Lung (tissue), 12 donors: ENCODE results near the gene TRMT1L. TPM values are rescaled to one million over a fixed set of nuclear protein-coding genes. Genes with fewer than 3 reads are reported as not detected.
A peak's percentile ranks its signal among the peaks of the same experiment; 100 is the strongest.

ENCODE experiments used
- ATAC-seq: fragments of 200-7000 bp; cut with Tn5 transposase; one replicate; pipeline ENCODE4 v1.9.1; 2020; ENCODE audit warnings: moderate number of reproducible peaks; ENCODE audit not compliant: insufficient read depth, low FRiP score
- DNase-seq, 3 donors: peaks; one replicate each; pipeline ENCODE4 v3.0.0-alpha.2; 2013 to 2017
- H3K27ac ChIP-seq, 2 donors: one replicate each; pipeline ENCODE4 v1.5.1; 2013; ENCODE audit warnings: mild to moderate bottlenecking in 2 of 2, moderate library complexity in 2 of 2, control low read depth in 1 of 2, inconsistent platforms in 1 of 2, low read depth in 1 of 2, low read length in 1 of 2
- H3K27me3 ChIP-seq, 3 donors: one replicate each; pipeline ENCODE4 v1.5.1; 2013; ENCODE audit warnings: low read length in 2 of 3; ENCODE audit not compliant: control insufficient read depth in 3 of 3, insufficient read depth in 3 of 3
- H3K36me3 ChIP-seq, 4 donors: one replicate each; pipeline ENCODE4 v1.5.1; 2013; ENCODE audit warnings: low read length in 4 of 4, mild to moderate bottlenecking in 1 of 4, moderate library complexity in 1 of 4; ENCODE audit not compliant: control insufficient read depth in 4 of 4, insufficient read depth in 4 of 4
- H3K4me1 ChIP-seq, 5 donors: one replicate each; pipeline ENCODE4 v1.5.1; 2013; ENCODE audit warnings: low read length in 5 of 5, mild to moderate bottlenecking in 2 of 5, moderate library complexity in 1 of 5; ENCODE audit not compliant: control insufficient read depth in 5 of 5, insufficient read depth in 5 of 5
- H3K4me3 ChIP-seq: one replicate; pipeline ENCODE4 v1.5.1; 2013; ENCODE audit warnings: mild to moderate bottlenecking, control low read depth, moderate library complexity
- H3K9ac ChIP-seq, 2 donors: one replicate each; pipeline ENCODE4 v1.5.1; 2013; ENCODE audit warnings: low read length in 2 of 2, control low read depth in 1 of 2; ENCODE audit not compliant: insufficient read depth in 1 of 2
- H3K9me3 ChIP-seq, 4 donors: one replicate each; pipeline ENCODE4 v1.5.1; 2013; ENCODE audit warnings: low read length in 3 of 4, mild to moderate bottlenecking in 1 of 4, moderate library complexity in 1 of 4; ENCODE audit not compliant: control insufficient read depth in 4 of 4, insufficient read depth in 3 of 4
- WGBS, 2 donors: extraction: QIAGEN DNeasy Blood & Tissue Kit; methylation state at CpG; one replicate each; pipeline ENCODE4 v1.1.7; 2013; 5-methylcytosine and 5-hydroxymethylcytosine counted together
- polyA plus RNA-seq, 2 donors: library from polyadenylated mRNA; stranded (reverse); fragments of 200-250 nt; gene quantifications; one replicate each; pipeline ENCODE4 v1.2.1, GENCODE V29; 2013
- total RNA-seq, 2 donors: library from RNA; depleted of rRNA in 1 of 2; stranded (reverse); fragments of >200 nt in 1 of 2; gene quantifications; one replicate each; pipeline ENCODE4 v1.2.1, GENCODE V29; 2014 to 2021
- TF ChIP-seq, protein P1 (sequence below): IDR thresholded peaks from 2 replicates; pipeline ENCODE4 v1.5.1; 2012; ENCODE audit warnings: mild to moderate bottlenecking; ENCODE audit errors: control extremely low read depth, extremely low read depth
- donor health status: control.
- donor health status: control.
- donor health status: Bipolar disorder and iron deficiency.
- donor health status: healthy.
- donor health status: DM: yes; HTN: yes; CAD: no.

The TRMT1L gene
- total and polyA plus RNA-seq, 4 donors, result 5.8 to 30.3 (median 13.0) TPM

GRCh38 chr1:185159966-185160365, 3.2 kb upstream of the TRMT1L start:
- Histone ChIP-seq H3K36me3 (peaks cover 0 to 15% (median 3%) of the 10 kb centered on the region in 4 donors), H3K9me3 (no peaks in the 10 kb centered on the region)
- TF ChIP-seq, protein P1, sequence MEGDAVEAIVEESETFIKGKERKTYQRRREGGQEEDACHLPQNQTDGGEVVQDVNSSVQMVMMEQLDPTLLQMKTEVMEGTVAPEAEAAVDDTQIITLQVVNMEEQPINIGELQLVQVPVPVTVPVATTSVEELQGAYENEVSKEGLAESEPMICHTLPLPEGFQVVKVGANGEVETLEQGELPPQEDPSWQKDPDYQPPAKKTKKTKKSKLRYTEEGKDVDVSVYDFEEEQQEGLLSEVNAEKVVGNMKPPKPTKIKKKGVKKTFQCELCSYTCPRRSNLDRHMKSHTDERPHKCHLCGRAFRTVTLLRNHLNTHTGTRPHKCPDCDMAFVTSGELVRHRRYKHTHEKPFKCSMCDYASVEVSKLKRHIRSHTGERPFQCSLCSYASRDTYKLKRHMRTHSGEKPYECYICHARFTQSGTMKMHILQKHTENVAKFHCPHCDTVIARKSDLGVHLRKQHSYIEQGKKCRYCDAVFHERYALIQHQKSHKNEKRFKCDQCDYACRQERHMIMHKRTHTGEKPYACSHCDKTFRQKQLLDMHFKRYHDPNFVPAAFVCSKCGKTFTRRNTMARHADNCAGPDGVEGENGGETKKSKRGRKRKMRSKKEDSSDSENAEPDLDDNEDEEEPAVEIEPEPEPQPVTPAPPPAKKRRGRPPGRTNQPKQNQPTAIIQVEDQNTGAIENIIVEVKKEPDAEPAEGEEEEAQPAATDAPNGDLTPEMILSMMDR, result no peak

GRCh38 chr1:185158800-185159199, 2.0 kb upstream of the TRMT1L start:
- Histone ChIP-seq H3K9me3 (no peaks in the 10 kb centered on the region), H3K9ac (no peak overlapping the region), H3K36me3 (peaks cover 0 to 11% (median 0%) of the 10 kb centered on the region in 4 donors), H3K4me3 (no peak overlapping the region), H3K27me3 (no peaks in the 10 kb centered on the region), H3K27ac (no peak overlapping the region), H3K4me1 (peaks cover 3 to 24% (median 11%) of the 10 kb centered on the region in 5 donors)
- 73 to 78% methylated on average over 2 of the region's 2 CpGs for WGBS, 2 donors
- ATAC-seq, result no peak
- peak in 2 of 3 donors; percentile 14 to 22 for DNase-seq
- TF ChIP-seq, protein P1, result no peak

More at GRCh38 chr1:185159966-185160365, 3.2 kb upstream of the TRMT1L start:
- Histone ChIP-seq H3K9ac (no peak overlapping the region), H3K27me3 (no peaks in the 10 kb centered on the region), H3K27ac (no peak overlapping the region), H3K4me3 (no peak overlapping the region), H3K4me1 (peaks cover 3 to 21% (median 11%) of the 10 kb centered on the region in 5 donors)
- WGBS, 2 donors, result 97 to 98% methylated on average over 3 of the region's 3 CpGs
- no peak for ATAC-seq
- DNase-seq, result no peak

DNA sequence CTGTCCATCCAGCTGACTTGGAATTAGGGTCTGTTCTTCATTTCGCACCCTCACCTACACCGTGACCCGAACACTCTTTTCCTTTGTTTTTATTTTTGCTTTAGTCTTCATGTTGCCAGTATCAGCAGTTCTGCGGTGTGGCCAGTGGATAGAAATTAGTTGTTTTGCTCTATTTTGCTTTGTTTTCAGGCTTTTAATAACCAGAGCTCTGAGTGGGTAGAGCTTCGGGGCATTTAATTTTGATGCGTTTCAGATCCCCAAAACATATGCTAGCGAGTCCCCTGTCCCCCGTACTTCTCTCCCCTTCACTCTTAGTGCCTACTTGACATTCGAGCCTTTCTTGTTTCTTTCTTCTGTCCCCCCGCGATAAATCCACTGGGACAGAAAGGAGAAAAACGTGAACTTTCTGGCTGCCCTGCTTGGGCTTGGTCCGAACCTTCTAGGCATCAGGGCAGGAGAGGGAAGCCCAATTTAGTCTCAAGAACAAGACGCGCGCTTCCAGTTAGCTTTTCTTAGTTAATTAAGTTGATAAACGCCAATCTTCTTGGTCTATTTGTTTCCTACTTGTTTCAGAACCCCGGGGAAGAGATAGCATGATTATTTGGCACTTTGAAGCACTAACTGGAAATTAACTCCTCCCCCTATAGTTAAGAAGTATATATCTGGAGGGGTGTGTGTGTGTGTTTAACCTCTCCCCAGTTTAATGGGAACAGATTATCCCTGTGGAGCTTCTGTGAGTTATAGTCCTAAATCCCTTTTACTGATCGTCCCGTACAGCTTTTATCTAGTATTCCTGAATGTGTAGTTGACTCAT, 1.1 kb upstream of the TRMT1L start:
- H3K27me3 ChIP-seq, result no peaks in the 10 kb centered on the region
- TF ChIP-seq, protein P1, result no peak
- peak in 2 of 3 donors; percentile 39 to 48 for DNase-seq
- H3K27ac ChIP-seq, result peak overlapping the region; percentile 90 to 95
- no peak for ATAC-seq
- H3K9ac ChIP-seq, result peak overlapping the region in 1 of 2 donors; percentile 79
- peaks cover 3 to 24% (median 11%) of the 10 kb centered on the region in 5 donors for H3K4me1 ChIP-seq
- 3 to 5% methylated on average over 20 of the region's 20 CpGs for WGBS, 2 donors
- peak overlapping the region; percentile 85 for H3K4me3 ChIP-seq
- H3K36me3 ChIP-seq, result peaks cover 0 to 8% (median 0%) of the 10 kb centered on the region in 4 donors
- H3K9me3 ChIP-seq, result no peaks in the 10 kb centered on the region
